ENCODE data around the gene PTPRJ.

The PTPRJ gene

DNA sequence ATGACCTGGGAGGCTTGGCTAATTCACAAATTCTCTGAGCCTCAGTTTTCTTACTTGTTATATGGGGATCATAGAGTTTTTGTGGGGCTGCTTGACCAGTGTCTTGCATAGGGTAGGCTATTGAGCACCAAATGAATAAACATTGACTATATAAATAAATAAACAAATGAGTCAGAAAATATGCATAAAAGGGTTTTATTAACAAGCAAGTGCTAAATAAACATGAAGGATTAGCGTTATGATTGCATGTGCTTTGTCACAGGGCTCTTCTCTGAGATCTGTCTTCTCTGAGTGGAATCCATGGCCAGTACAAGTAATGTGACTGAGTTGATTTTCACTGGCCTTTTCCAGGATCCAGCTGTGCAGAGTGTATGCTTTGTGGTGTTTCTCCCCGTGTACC is 236.2 kb downstream of the PTPRJ start, which contains the start of gene OR4B1:
OR4B1 (plus strand) TSS at position 301 of the 400 bp plus-strand sequence; CDS start at position 301, 0 bp downstream.
- FAIRE-seq (no peak), DNase-seq (ENCODE audit: insufficient read length) (no peak)
- TF ChIP-seq POLR2AphosphoS5 (IDR thresholded peaks at IDR 0.05; ENCODE audit: low read depth, low read length) (no peak), POLR2A (IDR thresholded peaks at IDR 0.05; ENCODE audit: low read depth, low read length) (no peak), TAF1 (IDR thresholded peaks at IDR 0.05; ENCODE audit: borderline replicate concordance, low read depth, low read length) (no peak)

Data from GM12892 (cell line).